Common myeloid progenitor, CD34-positive (primary cell): Measurements from ENCODE around the gene INS.
A peak's percentile ranks its signal among the peaks of the same experiment; 100 is the strongest.

Source experiments
- CTCF ChIA-PET: fragments of 350-600 bp; sonication (Branson Sonifier 250); formaldehyde crosslinking; loops from one replicate; lab custom pipeline; 2021; ENCODE audit warnings: antibody characterized with exemption; lab: Charles Lee
- POLR2A ChIA-PET: fragments of 350-600 bp; sonication (Branson Sonifier 250); formaldehyde crosslinking; loops from one replicate; lab custom pipeline; 2021; ENCODE audit warnings: antibody characterized with exemption; lab: Charles Lee
- DNase-seq, 3 donors: peaks; one replicate each; pipeline versions ENCODE4 v3.0.0 to v3.0.0-alpha.2; 2013
- H3K27ac ChIP-seq, 2 experiments: 1 replicate in 1 of 2; 2 replicates in 1 of 2; pipeline ENCODE4 v1.7.0; 2013; ENCODE audit warnings: inconsistent platforms in 2 of 2, low read length in 2 of 2, mild to moderate bottlenecking in 2 of 2, low read depth in 1 of 2, moderate library complexity in 1 of 2; ENCODE audit not compliant: severe bottlenecking in 2 of 2, insufficient read depth in 1 of 2, poor library complexity in 1 of 2
- H3K27me3 ChIP-seq, 5 experiments: replicated peaks in 2 of 5; 1 replicate in 3 of 5; 2 replicates in 2 of 5; pipeline versions ENCODE4 v1.6.1 to v1.7.0; 2013; ENCODE audit warnings: low read length in 4 of 5, mild to moderate bottlenecking in 2 of 5, moderate library complexity in 2 of 5, inconsistent platforms in 1 of 5; ENCODE audit not compliant: insufficient read depth in 5 of 5, control insufficient read depth in 4 of 5
- H3K36me3 ChIP-seq, 4 experiments: 1 replicate in 2 of 4; 2 replicates in 2 of 4; pipeline versions ENCODE4 v1.6.1 to v1.7.0; 2013; ENCODE audit warnings: low read length in 3 of 4, control low read depth in 1 of 4, mild to moderate bottlenecking in 1 of 4; ENCODE audit not compliant: control insufficient read depth in 4 of 4, insufficient read depth in 4 of 4
- H3K4me1 ChIP-seq, 4 experiments: 1 replicate in 3 of 4; 2 replicates in 1 of 4; pipeline versions ENCODE4 v1.6.1 to v1.7.1; 2013; ENCODE audit warnings: low read length in 3 of 4, mild to moderate bottlenecking in 3 of 4, control low read depth in 1 of 4, inconsistent platforms in 1 of 4, moderate library complexity in 1 of 4; ENCODE audit not compliant: control insufficient read depth in 4 of 4, insufficient read depth in 4 of 4; ENCODE audit errors: control extremely low read depth in 1 of 4
- H3K4me3 ChIP-seq, 7 experiments: 1 replicate in 4 of 7; 2 replicates in 3 of 7; pipeline versions ENCODE4 v1.5.1 to v1.7.0; 2013; ENCODE audit warnings: mild to moderate bottlenecking in 7 of 7, low read length in 6 of 7, moderate library complexity in 6 of 7, inconsistent platforms in 2 of 7, low read depth in 2 of 7, control low read depth in 1 of 7; ENCODE audit not compliant: insufficient read depth in 4 of 7, control insufficient read depth in 1 of 7; ENCODE audit errors: extremely low read depth in 1 of 7
- H3K9me3 ChIP-seq, 5 experiments: 1 replicate in 4 of 5; 2 replicates in 1 of 5; pipeline versions ENCODE4 v1.6.1 to v1.7.1; 2013; ENCODE audit warnings: low read length in 4 of 5, mild to moderate bottlenecking in 2 of 5, inconsistent platforms in 1 of 5, low read depth in 1 of 5, moderate library complexity in 1 of 5; ENCODE audit not compliant: control insufficient read depth in 4 of 5, insufficient read depth in 2 of 5; ENCODE audit errors: control extremely low read depth in 1 of 5
- WGBS: methylation state at CpG from one replicate; pipeline ENCODE4 v1.1.5; 2013; ENCODE audit not compliant: insufficient coverage; 5-methylcytosine and 5-hydroxymethylcytosine counted together

The INS gene

GRCh38 chr11:2143799-2144543 is 17.0 kb downstream of the INS start:
- under 1% methylated on average over 70 of the region's 72 CpGs for WGBS
- H3K27me3 ChIP-seq: peaks cover 8 to 97% (median 54%) of the 10 kb centered on the region in 5 experiments
- peak overlapping the region in 1 of 7 experiments; percentile 1 for H3K4me3 ChIP-seq
- H3K4me1 ChIP-seq: peaks cover 0 to 17% (median 10%) of the 10 kb centered on the region in 4 experiments
- no peaks in the 10 kb centered on the region for H3K36me3 ChIP-seq
- H3K9me3 ChIP-seq: no peaks in the 10 kb centered on the region
- CTCF ChIA-PET: interaction anchor here (1.2 to 15.3 kb wide), 3 partner anchors 55 to 116 kb away, joined by 4 to 341 read pairs (median 4); no protein-coding TSS in a partner anchor
- peak in 2 of 3 donors; percentile 27 to 32 for DNase-seq
- H3K27ac ChIP-seq: no peak overlapping the region
- POLR2A ChIA-PET: no interaction called here

- Histone ChIP-seq H3K27me3 (peaks cover 8 to 97% (median 52%) of the 10 kb centered on the region in 5 experiments), H3K27ac (no peak overlapping the region), H3K9me3 (no peaks in the 10 kb centered on the region), H3K36me3 (no peaks in the 10 kb centered on the region), H3K4me1 (peaks cover 0 to 20% (median 11%) of the 10 kb centered on the region in 4 experiments), H3K4me3 (no peak overlapping the region)
- DNase-seq: no peak
- POLR2A ChIA-PET: no interaction called here
- 4% methylated on average over 12 of the region's 12 CpGs for WGBS
- CTCF ChIA-PET: interaction anchor here (1.2 to 2.1 kb wide), 2 partner anchors 55 to 116 kb away, joined by 4 read pairs; no protein-coding TSS in a partner anchor
These were observed 17.6 kb downstream of the INS start for GRCh38 chr11:2143477-2143798.

DNA sequence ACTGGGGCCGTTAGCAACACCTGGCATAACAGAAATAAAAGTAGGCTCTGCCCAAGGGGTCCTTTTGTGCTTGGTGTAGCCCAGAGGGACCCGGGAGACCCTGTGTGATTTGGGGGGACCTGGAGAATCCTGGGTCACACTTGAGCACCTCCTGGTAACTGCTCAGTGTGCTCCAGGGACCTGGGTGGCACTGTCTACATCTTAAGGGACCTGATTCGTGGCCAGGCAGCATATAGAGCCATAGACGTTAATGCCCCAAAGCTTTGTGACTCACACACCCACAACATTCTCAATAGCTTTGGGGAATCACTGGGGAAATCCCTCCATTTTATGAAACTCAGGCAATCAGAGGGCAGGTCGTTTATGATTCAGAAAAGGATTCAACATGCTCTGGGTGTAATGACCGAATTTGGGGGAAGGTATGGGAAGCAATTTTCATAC is 18.2 kb downstream of the INS start:
- DNase-seq: peak in 2 of 3 donors; percentile 46 to 50

GRCh38 chr11:2142300-2142759 is 18.7 kb downstream of the INS start:
- WGBS: 6% methylated on average over 5 of the region's 5 CpGs
- H3K4me1 ChIP-seq: peaks cover 0 to 29% (median 16%) of the 10 kb centered on the region in 4 experiments
- H3K36me3 ChIP-seq: no peaks in the 10 kb centered on the region
- peaks cover 8 to 97% (median 49%) of the 10 kb centered on the region in 5 experiments for H3K27me3 ChIP-seq
- CTCF ChIA-PET: interaction anchor here (1.9 to 2.1 kb wide), 2 partner anchors 9 to 54 kb away, joined by 4 to 19 read pairs; no protein-coding TSS in a partner anchor
- H3K27ac ChIP-seq: no peak overlapping the region
- no peaks in the 10 kb centered on the region for H3K9me3 ChIP-seq
- H3K4me3 ChIP-seq: no peak overlapping the region
- POLR2A ChIA-PET: no interaction called here
- no peak for DNase-seq

More for the DNA sequence above, 18.2 kb downstream of the INS start:
- H3K9me3 ChIP-seq: no peaks in the 10 kb centered on the region
- H3K27me3 ChIP-seq: peaks cover 8 to 97% (median 50%) of the 10 kb centered on the region in 5 experiments
- 9% methylated on average over 5 of the region's 6 CpGs for whole genome bisulfite sequencing
- no peaks in the 10 kb centered on the region for H3K36me3 ChIP-seq
- POLR2A ChIA-PET: no interaction called here
- CTCF ChIA-PET: interaction anchor here (1.2 to 2.1 kb wide), 3 partner anchors 9 to 115 kb away, joined by 4 to 19 read pairs (median 4); no protein-coding TSS in a partner anchor
- H3K27ac ChIP-seq: no peak overlapping the region
- peaks cover 0 to 25% (median 14%) of the 10 kb centered on the region in 4 experiments for H3K4me1 ChIP-seq
- H3K4me3 ChIP-seq: no peak overlapping the region

DNA sequence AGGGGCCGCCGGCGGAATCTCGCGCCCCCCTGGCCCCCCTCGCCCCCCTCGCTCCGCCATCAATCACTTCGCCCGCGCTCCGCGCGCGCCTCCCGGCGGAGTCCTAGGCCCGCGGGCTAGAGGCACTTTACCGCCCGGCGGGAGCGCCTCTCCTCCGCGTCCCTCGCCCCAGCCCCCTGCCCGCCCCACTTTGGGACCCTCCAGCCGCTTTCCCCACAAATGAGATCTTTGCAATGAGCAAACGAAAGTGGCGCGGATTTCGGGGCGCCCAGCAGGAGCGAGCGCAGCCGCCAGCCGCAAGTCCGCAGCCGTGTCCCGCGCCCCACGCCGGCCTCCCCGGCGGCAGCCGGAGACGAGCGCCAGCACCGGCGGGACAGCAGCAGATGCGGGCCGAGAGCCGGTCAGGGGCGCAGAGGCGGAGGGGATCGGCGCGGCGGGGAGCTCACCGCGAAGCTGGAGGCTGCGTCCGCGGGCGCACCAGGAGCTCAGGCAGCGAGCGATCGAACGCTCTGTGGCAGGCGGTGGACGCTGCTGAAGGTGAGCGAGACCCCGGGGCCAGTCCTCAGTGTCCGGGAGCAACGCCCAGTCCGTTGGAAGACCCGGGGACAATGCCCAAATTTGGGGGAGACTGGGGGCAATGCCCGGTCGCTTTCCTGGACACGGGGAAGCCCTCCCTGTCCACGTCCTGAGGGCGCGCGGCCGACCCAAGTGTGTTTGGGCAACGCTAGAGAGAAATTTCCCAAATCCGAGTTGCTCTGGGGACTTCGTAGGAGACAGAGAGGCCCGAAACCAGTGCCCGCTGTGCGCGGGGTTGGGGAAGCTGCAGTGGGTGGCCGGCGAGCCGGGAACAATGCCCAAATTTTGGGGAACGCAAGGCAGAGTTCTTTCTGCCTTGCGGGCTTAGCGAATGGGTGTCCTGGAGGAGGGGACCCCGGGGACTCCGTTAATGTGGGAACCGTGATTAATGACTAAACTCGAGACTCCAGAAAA is 20.3 kb downstream of the INS start:
- ChIA-PET POLR2A (no interaction called here), CTCF (interaction anchor here (0.7 to 2.1 kb wide), 7 partner anchors 11 to 447 kb away, joined by 3 to 19 read pairs (median 4); no protein-coding TSS in a partner anchor)
- Histone ChIP-seq H3K4me3 (peak overlapping the region in 1 of 7 experiments; percentile 19), H3K4me1 (peaks cover 0 to 33% (median 15%) of the 10 kb centered on the region in 4 experiments), H3K27me3 (peaks cover 8 to 97% (median 48%) of the 10 kb centered on the region in 5 experiments), H3K9me3 (no peaks in the 10 kb centered on the region), H3K27ac (no peak overlapping the region), H3K36me3 (no peaks in the 10 kb centered on the region)
- 3% methylated on average over 89 of the region's 102 CpGs for WGBS
- DNase-seq: no peak

DNA sequence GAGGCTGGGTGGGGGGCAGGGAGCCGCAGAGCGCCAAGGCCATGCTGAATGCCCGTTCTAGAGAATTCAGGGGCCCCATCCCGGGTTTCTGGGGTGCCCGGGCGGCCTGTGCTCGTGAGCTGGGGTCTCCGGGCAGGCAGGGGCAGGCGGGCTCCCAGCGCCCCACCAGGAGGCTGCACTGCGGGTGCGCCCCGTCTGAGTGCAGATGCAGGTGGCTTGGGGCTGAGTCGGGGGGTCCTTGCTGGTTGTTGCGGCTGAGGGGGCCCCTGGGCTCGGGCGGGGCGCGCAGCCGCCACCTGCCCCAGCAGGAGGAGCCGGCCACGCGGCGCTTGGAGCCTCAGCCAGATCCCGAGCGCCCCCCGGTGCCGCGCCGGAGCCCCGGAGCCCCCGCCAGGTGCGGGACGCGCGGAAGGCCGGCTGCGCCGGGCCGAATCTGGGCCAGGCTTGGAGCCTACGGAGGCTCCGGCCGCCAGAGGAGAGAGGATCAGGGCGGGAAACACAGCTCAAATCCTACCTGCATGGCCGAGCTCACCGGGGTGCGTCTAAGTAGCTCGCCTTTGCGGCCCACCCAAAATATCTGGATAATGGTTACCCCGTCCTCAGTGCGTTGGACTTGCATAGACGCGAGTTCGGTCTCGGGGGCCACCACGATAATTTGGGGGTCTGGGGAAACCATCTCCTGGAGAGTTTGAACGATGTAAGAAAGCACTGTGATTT is 21.2 kb downstream of the INS start:
- H3K4me1 ChIP-seq: peaks cover 0 to 33% (median 15%) of the 10 kb centered on the region in 4 experiments
- peaks cover 8 to 97% (median 39%) of the 10 kb centered on the region in 5 experiments for H3K27me3 ChIP-seq
- no peak for DNase-seq
- POLR2A ChIA-PET: no interaction called here
- WGBS: 3% methylated on average over 53 of the region's 57 CpGs
- no peak overlapping the region for H3K27ac ChIP-seq
- CTCF ChIA-PET: interaction anchor here (2.0 to 2.1 kb wide), 2 partner anchors 12 to 103 kb away, joined by 8 to 11 read pairs; no protein-coding TSS in a partner anchor
- no peaks in the 10 kb centered on the region for H3K36me3 ChIP-seq
- H3K9me3 ChIP-seq: no peaks in the 10 kb centered on the region
- no peak overlapping the region for H3K4me3 ChIP-seq
